Iris pigment epithelial cell (primary cell): ENCODE measurements around the gene IFNGR1.
A peak's percentile ranks its signal among the peaks of the same experiment; 100 is the strongest.
"Not testable (repeated sequence)": the region's sequence is repeated elsewhere in the genome, so short reads cannot be mapped to it uniquely, and the experiment has no call there.

Experiments
- DNase-seq: peaks from one replicate; pipeline ENCODE4 v3.0.0-alpha.2; 2011; ENCODE audit warnings: low read depth

IFNGR1 gene

GRCh38 chr6:137218917-137219663, at the start of gene IFNGR1:
TSS of gene IFNGR1 (minus strand) at chr6:137219385. CDS start at chr6:137219327, 58 bp downstream.
- DNase-seq = peak; percentile 96

GRCh38 chr6:137268911-137269310, 49.7 kb upstream of the IFNGR1 start:
- no peak for DNase-seq

GRCh38 chr6:137266309-137266586, 47.1 kb upstream of the IFNGR1 start:
- DNase-seq = peak; percentile 87

- peak; percentile 68 for DNase-seq
These were observed 46.5 kb upstream of the IFNGR1 start for GRCh38 chr6:137265561-137266308.

GRCh38 chr6:137264311-137265075, 45.3 kb upstream of the IFNGR1 start:
- no peak for DNase-seq

- DNase-seq = peak; percentile 65
These were observed 42.6 kb upstream of the IFNGR1 start for GRCh38 chr6:137261761-137262160.

- DNase-seq = peak; percentile 87
These were observed 42.2 kb upstream of the IFNGR1 start for GRCh38 chr6:137261361-137261760.

- DNase-seq = no peak
These were observed 41.0 kb upstream of the IFNGR1 start for GRCh38 chr6:137260217-137260616.

- peak; percentile 60 for DNase-seq
These were observed 40.2 kb upstream of the IFNGR1 start for GRCh38 chr6:137259349-137259748.

- DNase-seq = peak; percentile 17
These were observed 39.0 kb upstream of the IFNGR1 start for GRCh38 chr6:137258170-137258569.

GRCh38 chr6:137256350-137257103, 37.3 kb upstream of the IFNGR1 start:
- no peak for DNase-seq

- no peak for DNase-seq
These were observed 35.8 kb upstream of the IFNGR1 start for GRCh38 chr6:137254966-137255365.

GRCh38 chr6:137254430-137254829, 35.2 kb upstream of the IFNGR1 start:
- DNase-seq = not testable (repeated sequence)

GRCh38 chr6:137248702-137249101, 29.5 kb upstream of the IFNGR1 start:
- no peak for DNase-seq

GRCh38 chr6:137247724-137248123, 28.5 kb upstream of the IFNGR1 start:
- no peak for DNase-seq

- DNase-seq = no peak
These were observed 27.6 kb upstream of the IFNGR1 start for GRCh38 chr6:137246791-137247202.

- DNase-seq = no peak
These were observed 27.0 kb upstream of the IFNGR1 start for GRCh38 chr6:137246164-137246563.

GRCh38 chr6:137241481-137242038, 22.4 kb upstream of the IFNGR1 start:
- peak; percentile 86 for DNase-seq

- peak; percentile 99 for DNase-seq
These were observed 21.0 kb upstream of the IFNGR1 start for GRCh38 chr6:137240168-137240567.

- DNase-seq = peak; percentile 89
These were observed 18.4 kb upstream of the IFNGR1 start for GRCh38 chr6:137237413-137238170.
